ENCODE measurements around the gene YAP1. TPM values are rescaled to one million over a fixed set of nuclear protein-coding genes. Genes with fewer than 3 reads are reported as not detected.
A peak's percentile ranks its signal among the peaks of the same experiment; 100 is the strongest.

The YAP1 gene
- total RNA-seq, 1 donor from 2014 or later = 69.1 TPM

DNA sequence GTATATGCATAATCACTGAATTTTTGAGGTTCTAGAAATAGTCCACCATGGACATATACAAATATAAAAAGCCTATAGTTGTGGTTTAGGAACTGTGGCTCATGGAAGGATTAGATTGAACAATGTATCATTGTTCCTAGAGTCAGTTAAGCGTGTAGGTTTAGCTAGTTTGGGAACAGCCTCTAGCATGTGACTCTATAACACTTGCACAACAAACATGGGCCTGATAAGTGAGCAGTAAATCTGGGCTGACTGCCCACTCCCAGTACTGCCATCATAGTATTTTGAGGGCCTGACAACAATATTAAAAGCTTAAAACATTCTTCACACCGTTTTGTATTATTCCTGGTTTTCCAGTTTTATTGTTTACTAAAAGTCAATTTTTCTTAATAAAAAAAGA is 47.0 kb downstream of the YAP1 start:
- peak; percentile 24 for DNase-seq (ENCODE audit: low read depth)

DNA sequence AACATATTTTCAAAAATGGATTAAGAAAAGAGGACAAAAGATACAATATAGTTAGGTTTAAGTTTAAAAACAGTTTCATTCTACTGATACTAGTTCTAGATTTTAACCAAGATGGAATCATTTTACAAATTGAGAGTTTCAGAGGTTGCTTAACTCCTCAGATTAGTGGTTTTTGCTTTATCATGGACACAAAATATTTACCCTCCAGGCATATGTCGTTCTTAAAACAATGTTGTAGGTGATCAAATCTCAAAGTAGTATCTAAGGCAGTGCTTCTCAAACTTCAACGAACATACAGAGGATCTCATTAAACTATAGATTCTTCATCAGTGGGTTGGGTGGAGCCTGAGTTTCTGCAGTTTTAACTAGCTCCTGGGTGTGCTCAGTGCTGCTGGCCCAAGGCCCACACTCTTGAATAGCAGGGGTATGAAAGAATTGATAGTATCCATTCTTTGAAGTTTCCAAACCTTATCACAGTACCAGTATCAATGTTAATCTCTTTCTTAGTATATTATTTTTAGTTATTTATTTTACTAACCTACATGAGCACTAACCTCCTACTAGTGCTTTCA is 48.0 kb downstream of the YAP1 start:
- DNase-seq (ENCODE audit: low read depth) = no peak

DNA sequence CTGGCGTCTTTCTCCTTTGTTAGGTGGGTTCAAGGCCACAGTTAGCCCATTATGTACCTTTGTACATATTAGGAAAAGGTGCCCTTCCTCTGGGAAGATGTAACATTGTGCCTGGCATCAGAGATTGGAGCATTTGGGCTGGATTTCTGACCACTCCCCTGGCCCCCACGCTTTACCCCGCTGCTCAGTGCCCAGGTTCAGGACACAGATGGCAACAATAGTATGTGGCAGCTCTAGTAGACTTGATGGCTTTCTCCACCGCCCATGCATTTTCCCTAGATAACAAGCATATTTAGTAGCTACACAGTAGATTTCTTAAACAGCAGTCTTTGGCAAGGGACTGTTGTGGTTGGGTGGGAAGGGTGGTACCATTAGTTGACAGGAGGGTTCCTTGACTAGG is 53.1 kb downstream of the YAP1 start:
- DNase-seq (ENCODE audit: low read depth) = no peak

DNA sequence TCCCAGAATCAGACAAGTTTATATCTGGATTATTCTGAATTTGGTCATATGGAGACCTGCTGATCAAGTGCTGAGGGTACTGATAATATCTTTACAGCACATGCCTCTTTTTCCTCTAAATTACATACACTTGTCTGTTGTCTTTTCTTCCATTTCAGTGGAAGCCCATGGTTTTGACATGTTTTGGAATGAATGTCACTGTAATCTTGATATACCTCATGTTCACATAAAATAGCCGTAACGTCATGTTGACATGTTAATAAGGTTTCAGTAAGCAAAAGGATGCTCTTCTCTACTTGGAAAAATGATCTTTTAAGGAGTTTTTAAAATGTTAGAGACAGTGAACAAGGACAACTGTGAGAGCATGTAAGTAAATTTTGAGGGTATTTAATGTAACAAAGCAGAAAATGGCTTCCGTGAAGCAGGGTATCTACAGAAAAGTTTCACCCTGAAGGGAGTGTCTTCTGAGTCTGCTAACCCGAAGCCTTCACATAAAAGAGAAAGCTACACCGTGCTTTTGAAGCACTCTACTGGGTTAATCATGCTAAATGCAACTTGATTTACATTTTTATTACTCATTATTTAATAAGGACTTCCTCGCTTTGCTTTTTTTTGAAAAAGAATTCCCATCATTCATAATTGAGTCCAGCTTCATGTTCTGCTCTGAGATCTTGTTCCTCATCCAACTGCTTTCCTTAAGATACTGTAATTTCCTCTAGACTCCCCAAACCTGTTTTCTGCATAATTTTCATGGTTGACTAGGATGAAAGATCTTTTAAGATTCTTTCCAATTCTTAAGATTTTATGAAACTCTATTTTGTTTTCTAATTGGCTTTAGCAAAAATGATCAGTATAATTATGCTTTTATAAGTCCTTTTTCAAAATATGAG is 56.2 kb downstream of the YAP1 start:
- DNase-seq (ENCODE audit: low read depth) = no peak

DNA sequence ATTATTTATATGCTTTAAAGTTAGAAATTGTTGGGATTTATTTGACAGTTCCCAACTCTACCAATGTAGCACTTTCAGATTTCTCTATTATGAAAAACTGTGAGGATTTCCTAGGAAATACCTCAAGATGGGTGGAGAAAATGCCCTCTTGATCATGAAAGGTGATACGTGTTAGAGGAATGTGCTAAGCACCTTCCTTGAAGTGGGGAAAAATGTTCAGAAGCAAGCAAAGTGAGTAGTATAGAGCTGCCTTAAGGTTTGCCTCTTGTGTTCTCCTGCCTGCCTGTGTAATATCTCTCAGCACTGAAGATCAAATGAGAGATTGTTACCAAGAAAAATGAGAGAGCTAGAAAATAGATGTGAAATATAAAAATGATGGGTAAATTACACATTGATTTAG is 58.2 kb downstream of the YAP1 start:
- DNase-seq (ENCODE audit: low read depth) = no peak

DNA sequence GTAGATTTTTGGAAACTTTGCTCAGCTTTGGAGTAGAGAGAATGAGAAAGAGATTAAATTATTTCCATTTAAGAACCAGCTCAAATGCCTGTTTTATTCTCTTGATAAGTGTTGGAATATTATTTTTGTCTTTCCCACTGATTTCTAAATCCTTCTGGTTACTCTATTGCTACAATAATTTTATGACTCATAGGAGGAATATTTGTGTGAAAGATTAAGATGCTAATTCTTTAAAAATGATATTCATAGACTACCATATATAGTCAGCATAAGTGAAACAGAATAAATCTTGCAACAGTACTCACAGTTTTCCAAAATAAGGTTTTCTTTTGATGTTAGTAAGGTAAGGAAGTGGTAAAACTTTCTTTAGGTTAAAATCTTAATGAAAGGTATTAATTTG is 60.9 kb downstream of the YAP1 start:
- peak; percentile 54 for DNase-seq (ENCODE audit: low read depth)

DNA sequence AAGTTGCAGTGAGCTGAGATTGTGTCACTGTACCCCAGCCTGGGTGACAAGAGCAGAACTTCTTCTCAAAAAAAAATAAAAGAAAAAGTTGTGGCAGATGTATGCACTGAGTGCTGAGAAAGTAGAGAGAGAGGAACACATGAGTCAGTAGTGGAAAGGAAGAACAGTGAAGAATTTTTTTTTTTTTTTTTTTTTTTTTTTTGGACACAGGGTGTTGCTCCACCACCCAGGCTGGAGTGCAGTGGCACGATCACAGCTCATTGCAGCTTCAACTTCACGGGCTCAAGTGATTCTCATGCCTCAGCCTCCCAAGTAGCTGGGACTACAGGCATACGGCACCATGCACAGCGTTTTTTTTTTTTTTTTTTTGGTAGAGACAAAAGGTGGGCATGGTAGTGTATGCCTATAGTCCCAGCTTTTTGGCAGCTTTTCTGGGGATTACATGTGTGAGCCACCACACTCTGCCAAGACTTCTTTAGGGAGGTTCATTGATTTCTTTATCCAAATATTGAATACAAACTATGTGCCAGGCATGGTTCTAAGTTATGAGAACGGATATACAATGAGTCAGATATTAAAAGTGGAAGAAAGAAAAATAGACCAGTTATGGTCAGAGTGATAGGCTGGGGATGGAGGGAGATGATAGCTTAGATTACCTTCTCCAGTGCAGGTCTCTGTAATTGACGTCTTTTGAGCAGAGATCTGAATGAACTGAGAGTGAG is 62.0 kb downstream of the YAP1 start:
- DNase-seq (ENCODE audit: low read depth) = peak; percentile 24

DNA sequence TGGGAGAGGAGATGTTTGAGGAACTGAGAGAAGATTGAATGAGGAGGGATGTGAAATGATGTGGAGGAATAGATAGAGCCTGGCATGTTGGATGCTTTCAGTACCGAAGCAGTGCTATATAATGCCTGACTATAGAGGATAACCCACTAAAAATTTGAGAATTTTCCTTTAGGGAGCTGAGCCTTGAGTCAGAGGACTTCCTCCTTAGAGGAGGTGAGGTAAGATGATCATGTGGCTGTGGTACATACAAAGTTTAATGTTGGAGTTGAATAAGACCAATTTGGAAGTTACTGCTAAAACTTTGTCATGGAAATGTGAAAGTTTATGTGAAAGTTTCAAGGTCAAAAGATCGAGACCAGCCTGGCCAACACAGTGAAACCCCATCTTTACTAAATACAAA is 66.9 kb downstream of the YAP1 start:
- DNase-seq (ENCODE audit: low read depth) = no peak

DNA sequence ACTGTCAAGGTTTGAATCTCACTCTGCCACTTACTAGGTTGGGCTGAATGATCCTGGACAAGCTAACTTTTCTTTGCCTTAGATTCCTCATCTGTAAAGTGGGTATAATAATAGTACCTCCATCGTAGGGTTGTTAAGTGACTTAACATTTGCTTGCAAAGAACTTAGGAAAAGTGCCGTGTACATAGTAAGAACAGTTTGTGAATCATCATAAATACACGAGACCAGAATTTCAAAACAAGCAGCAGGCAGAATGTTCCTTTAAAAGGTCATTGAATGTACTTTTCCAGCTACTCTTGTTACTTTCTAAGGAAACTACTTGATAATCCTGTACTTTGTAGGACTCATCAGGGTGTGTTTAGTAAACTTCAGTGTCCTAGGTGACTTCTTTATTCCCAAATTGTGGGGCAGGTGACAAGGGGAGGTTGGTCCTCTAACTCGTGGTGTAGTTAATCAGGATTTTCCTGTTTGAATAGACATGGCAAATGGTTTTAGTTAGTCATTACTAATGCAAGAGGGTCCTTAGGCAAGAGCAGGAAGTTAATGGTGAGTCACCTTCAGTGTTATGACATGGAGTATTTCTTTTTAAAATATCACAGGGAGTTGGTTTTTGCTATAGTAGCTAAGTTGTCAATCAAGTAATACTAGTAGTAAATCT is 67.9 kb downstream of the YAP1 start:
- DNase-seq (ENCODE audit: low read depth) = peak; percentile 63

DNA sequence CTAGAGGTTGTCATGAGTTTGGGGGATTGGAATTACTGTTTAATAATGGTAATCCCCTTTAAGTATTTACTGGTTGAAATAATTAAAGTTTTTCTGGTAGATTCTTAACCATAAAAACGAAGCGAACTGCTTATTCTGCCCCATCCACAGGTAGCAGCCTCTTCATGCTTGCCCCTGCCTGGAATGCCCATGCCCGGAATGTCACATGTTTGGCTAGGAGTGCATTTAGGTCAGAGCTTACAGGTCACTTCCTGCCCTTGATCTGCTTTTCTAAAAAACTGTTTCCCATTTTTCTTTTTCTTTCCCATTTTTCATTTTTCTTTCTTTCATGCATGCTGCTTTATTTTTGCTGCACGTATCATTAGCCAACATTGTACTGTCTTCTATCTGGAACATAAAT is 69.1 kb downstream of the YAP1 start:
- no peak for DNase-seq (ENCODE audit: low read depth)

DNA sequence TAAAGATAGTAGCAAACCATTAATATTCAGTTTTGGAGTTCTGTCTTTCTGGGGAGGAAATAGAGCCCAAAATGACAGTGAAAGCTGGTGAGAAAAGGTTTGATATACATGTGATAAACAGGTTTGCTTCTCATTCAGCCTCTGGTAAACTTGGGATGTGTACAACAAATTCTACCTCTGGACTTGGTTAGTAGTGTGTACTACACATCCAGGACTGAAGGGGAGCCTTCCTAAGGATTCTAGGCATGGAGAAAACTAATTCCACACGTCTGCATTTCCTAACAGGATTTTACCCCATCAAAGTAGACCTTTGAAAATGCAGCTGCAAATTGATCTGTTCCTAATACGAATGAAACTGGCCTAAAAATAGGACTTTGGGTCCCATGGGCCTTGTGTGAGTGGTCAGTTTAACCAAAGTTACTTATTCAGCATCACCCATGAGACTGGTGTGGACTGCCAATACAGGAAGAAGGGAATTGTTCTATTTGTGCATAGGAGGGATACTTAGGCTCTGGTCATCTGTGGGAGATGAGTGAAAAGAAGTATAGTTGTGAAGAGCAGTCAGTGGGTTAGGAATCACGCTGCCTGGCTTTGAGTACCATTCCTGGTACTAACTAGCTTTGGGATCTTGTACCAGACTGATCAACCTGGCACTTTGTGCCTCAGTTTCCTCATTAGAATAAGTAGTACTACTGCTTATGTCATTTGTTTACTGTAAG is 74.2 kb downstream of the YAP1 start:
- DNase-seq (ENCODE audit: low read depth) = peak; percentile 27

DNA sequence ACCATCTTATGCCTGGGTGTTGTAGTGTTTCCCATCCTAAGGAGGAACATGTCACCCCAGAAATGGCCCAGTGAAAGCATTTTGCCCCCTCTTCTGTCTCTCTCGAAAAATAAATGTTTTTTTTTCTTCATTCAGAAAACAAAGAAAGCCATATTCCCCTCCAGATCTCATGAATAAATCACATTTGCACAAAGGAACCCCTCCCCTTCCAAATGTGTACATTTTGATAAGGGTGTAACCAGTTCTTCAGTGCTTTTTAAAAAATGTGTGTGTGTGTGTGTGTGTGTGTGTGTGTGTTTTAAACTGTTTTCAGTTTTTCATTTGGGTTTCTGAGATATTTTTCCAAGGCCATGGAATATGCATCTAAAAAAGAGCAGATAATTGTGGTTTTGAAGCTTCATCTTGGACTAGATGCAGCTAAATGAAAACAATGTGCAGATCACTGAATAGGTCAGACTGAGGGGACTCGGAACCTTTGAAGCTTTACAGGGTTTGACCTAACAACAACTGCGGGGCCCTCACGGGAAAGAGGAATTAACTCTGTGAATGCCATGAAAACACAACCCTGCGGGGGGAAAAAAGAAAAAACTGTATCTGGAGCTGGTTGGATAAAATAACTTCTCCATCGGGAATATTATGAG is 76.4 kb downstream of the YAP1 start:
- peak; percentile 29 for DNase-seq (ENCODE audit: low read depth)

DNA sequence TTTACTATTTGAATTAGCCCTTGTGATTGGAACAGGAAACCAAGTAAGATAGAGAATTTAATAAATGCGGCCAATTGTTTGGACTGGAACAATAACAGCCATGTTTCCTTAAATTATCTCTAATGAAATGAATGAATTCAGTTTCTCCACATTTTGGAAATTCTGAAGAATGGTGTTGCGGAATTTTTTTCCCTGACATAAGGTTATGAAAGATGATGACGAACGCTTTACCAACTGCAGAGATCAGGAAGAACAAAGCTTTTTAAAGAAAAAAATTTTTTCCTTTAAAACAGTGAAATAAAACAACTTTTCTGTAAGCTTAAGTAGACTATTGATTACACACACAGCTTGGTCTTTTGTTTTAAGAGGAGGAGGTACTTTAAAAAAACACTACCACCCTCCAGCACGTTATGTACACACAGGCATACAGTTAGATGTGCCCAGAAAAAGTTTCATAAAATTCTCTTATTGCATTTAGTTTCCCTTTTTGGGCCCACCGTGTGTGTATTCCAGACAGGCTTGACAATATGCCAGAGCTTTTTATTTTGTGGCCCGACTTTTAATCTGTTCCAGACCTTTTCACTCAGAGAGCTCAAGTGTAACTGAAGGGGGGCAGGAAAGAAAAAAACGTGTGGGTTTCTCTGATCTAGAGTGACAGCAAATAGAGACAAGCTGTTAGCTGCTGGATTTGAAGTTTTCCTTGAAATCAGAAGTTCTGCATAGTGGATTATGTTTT is 77.3 kb downstream of the YAP1 start:
- peak; percentile 44 for DNase-seq (ENCODE audit: low read depth)

DNA sequence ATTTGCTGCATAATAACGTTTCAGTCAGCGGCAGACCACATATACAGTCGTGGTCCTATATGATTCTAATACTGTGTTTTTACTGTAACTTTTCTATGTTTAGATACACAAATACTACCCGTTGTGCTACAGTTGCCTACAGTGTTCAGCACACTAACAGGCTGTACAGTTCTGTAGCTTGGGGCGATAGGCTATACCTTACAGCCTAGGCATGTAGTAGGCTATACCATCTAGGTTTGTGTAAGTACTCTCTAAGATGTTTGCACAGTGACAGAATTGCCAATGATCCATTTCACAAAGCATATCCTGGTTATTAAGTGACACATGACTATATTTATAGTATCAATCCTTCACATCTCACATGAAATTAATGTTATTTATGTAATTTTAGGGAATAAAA is 78.2 kb downstream of the YAP1 start:
- no peak for DNase-seq (ENCODE audit: low read depth)

DNA sequence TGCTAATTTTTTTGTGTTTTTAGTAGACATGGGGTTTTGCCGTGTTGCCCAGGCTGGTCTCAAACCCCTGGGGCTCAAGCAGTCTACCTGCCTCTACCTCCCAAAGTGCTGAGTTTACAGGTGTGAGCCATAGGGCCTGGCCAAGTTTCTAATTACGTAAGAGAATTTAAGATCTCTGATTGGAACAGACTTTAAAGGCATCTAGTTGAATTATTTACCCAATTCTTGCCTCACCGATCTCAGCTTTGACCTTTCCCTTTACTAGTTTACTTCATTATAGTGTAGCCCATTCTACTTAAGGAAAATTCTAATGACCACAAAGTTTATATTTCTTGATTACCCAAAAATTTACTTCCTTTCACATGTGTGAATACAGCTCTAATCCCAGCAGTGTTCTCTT is 81.6 kb downstream of the YAP1 start:
- DNase-seq (ENCODE audit: low read depth) = no peak

DNA sequence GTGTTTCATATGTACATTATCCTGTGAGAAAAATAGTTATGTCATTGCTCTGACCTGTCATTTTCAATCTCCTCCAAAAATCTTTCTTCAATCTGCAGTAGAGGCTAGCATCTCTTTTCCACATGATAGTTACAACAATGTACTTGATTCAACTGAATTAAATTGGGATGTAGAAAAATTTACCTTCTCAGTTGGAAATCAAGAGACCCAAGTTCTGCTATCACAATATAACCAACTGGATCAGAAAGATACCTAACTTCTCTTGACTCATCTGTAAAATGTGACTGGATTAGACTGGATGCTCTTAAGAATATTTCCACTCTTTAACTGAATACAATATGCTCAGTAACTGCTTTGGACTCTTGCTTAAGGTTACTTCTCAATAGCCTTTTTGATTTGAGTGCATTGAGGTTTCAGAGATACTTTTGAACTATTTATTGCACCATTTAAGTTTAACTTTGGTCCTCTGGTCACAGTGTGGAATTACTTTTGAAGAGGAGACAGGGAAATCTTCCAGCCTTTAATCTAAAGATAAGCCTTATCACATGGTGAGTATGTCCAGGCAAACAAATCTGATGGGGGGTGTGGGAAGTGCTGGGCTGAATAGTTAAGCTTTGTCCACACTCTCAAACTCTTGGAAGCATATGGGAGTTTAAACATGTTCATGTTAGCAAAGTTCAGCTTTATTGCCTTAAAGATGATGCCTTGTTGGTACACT is 82.3 kb downstream of the YAP1 start:
- DNase-seq (ENCODE audit: low read depth) = no peak

DNA sequence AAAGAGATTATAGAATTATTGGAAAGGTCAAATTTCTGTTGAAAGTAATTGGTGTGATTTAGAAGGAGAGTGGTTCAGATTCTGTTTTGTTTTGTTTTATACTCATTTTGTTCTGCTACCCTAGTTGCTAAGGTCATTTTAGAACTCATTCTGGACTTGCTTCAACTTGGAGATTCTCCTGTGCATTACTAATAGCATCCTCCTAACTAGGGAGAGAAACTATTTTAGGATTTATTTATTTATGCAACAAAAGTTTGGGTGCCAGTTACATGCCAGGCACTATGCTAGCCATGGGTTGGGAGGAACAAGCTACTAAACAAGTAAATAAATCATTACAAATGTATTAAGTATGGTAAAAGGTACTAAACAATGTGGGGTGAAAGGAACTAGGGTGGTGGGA is 84.0 kb downstream of the YAP1 start:
- DNase-seq (ENCODE audit: low read depth) = no peak

DNA sequence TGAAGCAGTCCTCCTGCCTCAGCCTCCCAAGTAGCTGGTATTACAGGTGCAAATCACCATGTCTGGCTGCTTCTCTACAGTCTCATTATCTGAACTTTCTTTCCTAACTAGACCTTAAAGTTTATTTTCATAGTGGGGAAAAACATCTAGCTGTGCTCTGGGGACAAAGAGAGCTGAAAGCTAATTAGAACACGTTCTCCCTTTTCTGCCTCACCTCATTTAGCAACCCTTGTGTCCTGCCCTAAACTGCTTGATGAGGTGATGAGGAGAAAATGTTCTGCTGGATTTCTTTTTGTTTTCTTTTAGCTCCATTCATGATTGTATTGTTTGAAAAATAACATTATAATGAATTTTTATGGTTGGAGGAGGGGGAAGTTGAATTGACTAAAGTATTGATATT is 84.7 kb downstream of the YAP1 start:
- DNase-seq (ENCODE audit: low read depth) = no peak

DNA sequence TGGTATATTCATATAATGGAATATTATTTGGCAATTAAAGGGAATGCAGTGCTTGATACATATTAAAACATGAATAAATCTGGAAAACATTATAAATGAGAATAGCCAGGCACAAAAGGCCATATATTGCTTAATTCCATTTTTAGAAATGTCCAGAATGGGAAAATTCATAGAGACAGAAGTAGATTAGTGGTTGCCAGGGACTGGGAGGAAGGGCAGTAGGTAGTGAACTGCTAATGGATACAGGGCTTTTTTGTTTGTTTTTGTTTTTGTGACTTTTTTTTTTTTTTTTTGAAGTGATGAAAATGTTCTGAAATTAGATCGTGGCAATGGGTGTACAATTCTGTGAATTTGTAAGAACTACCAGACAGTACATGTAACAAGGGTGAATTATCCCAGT is 86.1 kb downstream of the YAP1 start:
- DNase-seq (ENCODE audit: low read depth) = no peak
